Ishikawa (cell line): Measurements from ENCODE around the gene BIRC3.

Experiments used
- CEBPB ChIP-seq: IDR thresholded peaks from 2 replicates; pipeline ENCODE4 v1.6.1; 2012
- CREB1 ChIP-seq: IDR thresholded peaks from 2 replicates; pipeline ENCODE4 v1.6.1; 2012; ENCODE audit warnings: low read depth
- EGR1 ChIP-seq: IDR thresholded peaks from 2 replicates; pipeline ENCODE4 v1.6.1; 2012
- EP300 ChIP-seq: IDR thresholded peaks from 2 replicates; pipeline ENCODE4 v1.6.1; 2012; ENCODE audit warnings: borderline replicate concordance
- FOXM1 ChIP-seq: IDR thresholded peaks from 2 replicates; pipeline ENCODE4 v1.6.1; 2012; ENCODE audit warnings: low read depth, borderline replicate concordance
- MAX ChIP-seq: IDR thresholded peaks from 2 replicates; pipeline ENCODE4 v1.6.1; 2012
- NFIC ChIP-seq: IDR thresholded peaks from 2 replicates; pipeline ENCODE4 v1.6.1; 2012
- RAD21 ChIP-seq: IDR thresholded peaks from 2 replicates; pipeline ENCODE4 v1.6.1; 2012; ENCODE audit warnings: low read depth
- REST ChIP-seq: IDR thresholded peaks from 2 replicates; pipeline ENCODE4 v1.6.1; 2012; ENCODE audit warnings: low read depth, mild to moderate bottlenecking
- TAF1 ChIP-seq: IDR thresholded peaks from 2 replicates; pipeline ENCODE4 v1.6.1; 2012; ENCODE audit warnings: low read depth, mild to moderate bottlenecking
- TCF12 ChIP-seq: IDR thresholded peaks from 2 replicates; pipeline ENCODE4 v1.6.1; 2012; ENCODE audit warnings: low read depth
- TEAD4 ChIP-seq: IDR thresholded peaks from 2 replicates; pipeline ENCODE4 v1.6.1; 2012
- USF1 ChIP-seq: IDR thresholded peaks from 2 replicates; pipeline ENCODE4 v1.6.1; 2012
- YY1 ChIP-seq: IDR thresholded peaks from 2 replicates; pipeline ENCODE4 v1.6.1; 2012; ENCODE audit warnings: low read depth
- ZBTB7A ChIP-seq: IDR thresholded peaks from 2 replicates; pipeline ENCODE4 v1.6.1; 2012; ENCODE audit warnings: low read depth

Gene BIRC3

GRCh38 chr11:102330231-102330630 is 12.9 kb downstream of the BIRC3 start:
- TF ChIP-seq EP300 (no peak), RAD21 (no peak), YY1 (no peak), NFIC (no peak), FOXM1 (no peak), TEAD4 (no peak), TCF12 (no peak), CREB1 (no peak), CEBPB (no peak), MAX (no peak), ZBTB7A (no peak), REST (no peak), TAF1 (no peak), USF1 (no peak), EGR1 (no peak)

- TF ChIP-seq MAX (no peak), EP300 (no peak), CREB1 (no peak), ZBTB7A (no peak), REST (no peak), RAD21 (no peak), FOXM1 (no peak), TCF12 (no peak), TEAD4 (no peak), CEBPB (no peak), TAF1 (no peak), YY1 (no peak), NFIC (no peak), EGR1 (no peak), USF1 (no peak)
Measured at GRCh38 chr11:102331341-102331740, 14.1 kb downstream of the BIRC3 start.

- no peak for TF ChIP-seq TAF1
- no peak for TF ChIP-seq ZBTB7A
- no peak for TF ChIP-seq USF1
- TF ChIP-seq RAD21, result no peak
- no peak for TF ChIP-seq YY1
- no peak for TF ChIP-seq TEAD4
- no peak for TF ChIP-seq CREB1
- TF ChIP-seq REST, result no peak
- TF ChIP-seq EP300, result no peak
- TF ChIP-seq CEBPB, result no peak
- no peak for TF ChIP-seq TCF12
Measured at GRCh38 chr11:102332611-102332994, 15.3 kb downstream of the BIRC3 start.

GRCh38 chr11:102338479-102339010 is 21.3 kb downstream of the BIRC3 start:
- no peak for TF ChIP-seq YY1
- no peak for TF ChIP-seq EGR1
- TF ChIP-seq TAF1, result no peak
- no peak for TF ChIP-seq RAD21
- TF ChIP-seq NFIC, result no peak
